H1 (cell line): ENCODE measurements around the gene SLC22A8. TPM values are rescaled to one million over a fixed set of nuclear protein-coding genes. Genes with fewer than 3 reads are reported as not detected.

ENCODE experiments used
- EZH2 ChIP-seq: fragments of 200-600 bp; sonication (generic); IDR thresholded peaks from 2 replicates; pipeline ENCODE4 v1.7.1; 2012; ENCODE audit warnings: low read depth, mild to moderate bottlenecking, moderate library complexity, low read length, inconsistent platforms; ENCODE audit not compliant: severe bottlenecking
- GTF2F1 ChIP-seq: IDR thresholded peaks from 2 replicates; pipeline ENCODE4 v1.6.1; 2012; ENCODE audit warnings: low read depth, low read length, improper control_type of control experiment, borderline replicate concordance
- SIX5 ChIP-seq: IDR thresholded peaks from 2 replicates; pipeline ENCODE4 v1.6.1; 2011; ENCODE audit warnings: mild to moderate bottlenecking, low read depth, low read length
- SUZ12 ChIP-seq: fragments of 200-600 bp; sonication (generic); IDR thresholded peaks from 2 replicates; pipeline ENCODE4 v1.6.1; 2012; ENCODE audit warnings: mild to moderate bottlenecking, inconsistent platforms, low read length, moderate library complexity, mixed read lengths
- YY1 ChIP-seq: IDR thresholded peaks from 2 replicates; pipeline ENCODE4 v1.6.1; 2011; ENCODE audit warnings: low read depth, mild to moderate bottlenecking, low read length
- polyA plus RNA-seq, 7 experiments: library from polyadenylated mRNA; depleted of rRNA in 3 of 7; stranded (reverse) in 5 of 7; unstranded in 2 of 7; fragments of >200 nt in 5 of 7; fragments of 200-250 nt in 2 of 7; gene quantifications; 1 replicate in 5 of 7; 2 replicates in 1 of 7; 4 replicates in 1 of 7; pipeline versions ENCODE4 v1.2.1 to v1.2.3, GENCODE V29; 2011 to 2013; ENCODE audit warnings: missing spikeins in 2 of 7, mixed read lengths in 2 of 7
- total RNA-seq: library from RNA; stranded (reverse); fragmentation: NEBNext Ultra II Directional; extraction: Animal tissue kit (Norgen Biotek cat#: 25700); gene quantifications from 2 replicates; pipeline ENCODE4 v1.2.1, GENCODE V29; 2021
- TF ChIP-seq, protein P1 (sequence below): fragments of 300-600 bp; sonication (generic); IDR thresholded peaks from 2 replicates; pipeline ENCODE4 v1.7.1; 2012; ENCODE audit warnings: low read length, moderate library complexity, mild to moderate bottlenecking, inconsistent platforms; ENCODE audit not compliant: insufficient replicate concordance
- TF ChIP-seq, protein P2 (sequence below): IDR thresholded peaks from 2 replicates; pipeline ENCODE4 v1.6.1; 2011; ENCODE audit warnings: low read length, improper control_type of control experiment

Gene SLC22A8
- total and polyA plus RNA-seq, 2 of the 8 experiments (the other 6 are each of a cell fraction or from before 2014, with no cell fraction given): not detected

DNA sequence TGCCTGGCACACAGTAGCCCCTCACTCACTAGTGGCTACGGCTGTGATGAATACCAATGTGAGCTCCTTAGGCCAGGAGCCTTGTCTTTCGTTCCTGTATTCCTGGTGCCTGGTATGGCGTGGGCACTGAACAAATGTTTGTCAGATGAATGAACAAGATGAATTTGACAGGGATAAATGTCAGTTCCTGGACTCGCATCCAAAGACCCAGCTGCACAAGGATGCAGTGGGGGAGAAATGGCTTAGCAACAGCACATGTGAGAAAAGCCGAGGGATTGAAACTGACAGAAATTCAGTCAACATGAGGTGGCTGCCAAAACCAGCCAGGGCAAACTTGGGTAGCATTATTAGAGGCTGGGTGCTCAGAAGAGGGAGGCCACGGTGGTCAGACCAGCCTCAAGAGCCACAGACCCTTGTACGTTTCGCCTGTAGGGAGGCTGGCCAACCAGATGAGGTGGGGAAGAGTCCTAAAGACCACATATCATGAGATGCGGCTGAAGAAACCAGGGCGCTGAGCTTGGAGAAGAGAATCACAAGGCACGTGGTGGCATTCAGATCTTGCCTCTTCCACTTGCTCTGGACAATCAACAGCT is 7.7 kb upstream of the SLC22A8 start (continued):
- TF ChIP-seq, protein P1, sequence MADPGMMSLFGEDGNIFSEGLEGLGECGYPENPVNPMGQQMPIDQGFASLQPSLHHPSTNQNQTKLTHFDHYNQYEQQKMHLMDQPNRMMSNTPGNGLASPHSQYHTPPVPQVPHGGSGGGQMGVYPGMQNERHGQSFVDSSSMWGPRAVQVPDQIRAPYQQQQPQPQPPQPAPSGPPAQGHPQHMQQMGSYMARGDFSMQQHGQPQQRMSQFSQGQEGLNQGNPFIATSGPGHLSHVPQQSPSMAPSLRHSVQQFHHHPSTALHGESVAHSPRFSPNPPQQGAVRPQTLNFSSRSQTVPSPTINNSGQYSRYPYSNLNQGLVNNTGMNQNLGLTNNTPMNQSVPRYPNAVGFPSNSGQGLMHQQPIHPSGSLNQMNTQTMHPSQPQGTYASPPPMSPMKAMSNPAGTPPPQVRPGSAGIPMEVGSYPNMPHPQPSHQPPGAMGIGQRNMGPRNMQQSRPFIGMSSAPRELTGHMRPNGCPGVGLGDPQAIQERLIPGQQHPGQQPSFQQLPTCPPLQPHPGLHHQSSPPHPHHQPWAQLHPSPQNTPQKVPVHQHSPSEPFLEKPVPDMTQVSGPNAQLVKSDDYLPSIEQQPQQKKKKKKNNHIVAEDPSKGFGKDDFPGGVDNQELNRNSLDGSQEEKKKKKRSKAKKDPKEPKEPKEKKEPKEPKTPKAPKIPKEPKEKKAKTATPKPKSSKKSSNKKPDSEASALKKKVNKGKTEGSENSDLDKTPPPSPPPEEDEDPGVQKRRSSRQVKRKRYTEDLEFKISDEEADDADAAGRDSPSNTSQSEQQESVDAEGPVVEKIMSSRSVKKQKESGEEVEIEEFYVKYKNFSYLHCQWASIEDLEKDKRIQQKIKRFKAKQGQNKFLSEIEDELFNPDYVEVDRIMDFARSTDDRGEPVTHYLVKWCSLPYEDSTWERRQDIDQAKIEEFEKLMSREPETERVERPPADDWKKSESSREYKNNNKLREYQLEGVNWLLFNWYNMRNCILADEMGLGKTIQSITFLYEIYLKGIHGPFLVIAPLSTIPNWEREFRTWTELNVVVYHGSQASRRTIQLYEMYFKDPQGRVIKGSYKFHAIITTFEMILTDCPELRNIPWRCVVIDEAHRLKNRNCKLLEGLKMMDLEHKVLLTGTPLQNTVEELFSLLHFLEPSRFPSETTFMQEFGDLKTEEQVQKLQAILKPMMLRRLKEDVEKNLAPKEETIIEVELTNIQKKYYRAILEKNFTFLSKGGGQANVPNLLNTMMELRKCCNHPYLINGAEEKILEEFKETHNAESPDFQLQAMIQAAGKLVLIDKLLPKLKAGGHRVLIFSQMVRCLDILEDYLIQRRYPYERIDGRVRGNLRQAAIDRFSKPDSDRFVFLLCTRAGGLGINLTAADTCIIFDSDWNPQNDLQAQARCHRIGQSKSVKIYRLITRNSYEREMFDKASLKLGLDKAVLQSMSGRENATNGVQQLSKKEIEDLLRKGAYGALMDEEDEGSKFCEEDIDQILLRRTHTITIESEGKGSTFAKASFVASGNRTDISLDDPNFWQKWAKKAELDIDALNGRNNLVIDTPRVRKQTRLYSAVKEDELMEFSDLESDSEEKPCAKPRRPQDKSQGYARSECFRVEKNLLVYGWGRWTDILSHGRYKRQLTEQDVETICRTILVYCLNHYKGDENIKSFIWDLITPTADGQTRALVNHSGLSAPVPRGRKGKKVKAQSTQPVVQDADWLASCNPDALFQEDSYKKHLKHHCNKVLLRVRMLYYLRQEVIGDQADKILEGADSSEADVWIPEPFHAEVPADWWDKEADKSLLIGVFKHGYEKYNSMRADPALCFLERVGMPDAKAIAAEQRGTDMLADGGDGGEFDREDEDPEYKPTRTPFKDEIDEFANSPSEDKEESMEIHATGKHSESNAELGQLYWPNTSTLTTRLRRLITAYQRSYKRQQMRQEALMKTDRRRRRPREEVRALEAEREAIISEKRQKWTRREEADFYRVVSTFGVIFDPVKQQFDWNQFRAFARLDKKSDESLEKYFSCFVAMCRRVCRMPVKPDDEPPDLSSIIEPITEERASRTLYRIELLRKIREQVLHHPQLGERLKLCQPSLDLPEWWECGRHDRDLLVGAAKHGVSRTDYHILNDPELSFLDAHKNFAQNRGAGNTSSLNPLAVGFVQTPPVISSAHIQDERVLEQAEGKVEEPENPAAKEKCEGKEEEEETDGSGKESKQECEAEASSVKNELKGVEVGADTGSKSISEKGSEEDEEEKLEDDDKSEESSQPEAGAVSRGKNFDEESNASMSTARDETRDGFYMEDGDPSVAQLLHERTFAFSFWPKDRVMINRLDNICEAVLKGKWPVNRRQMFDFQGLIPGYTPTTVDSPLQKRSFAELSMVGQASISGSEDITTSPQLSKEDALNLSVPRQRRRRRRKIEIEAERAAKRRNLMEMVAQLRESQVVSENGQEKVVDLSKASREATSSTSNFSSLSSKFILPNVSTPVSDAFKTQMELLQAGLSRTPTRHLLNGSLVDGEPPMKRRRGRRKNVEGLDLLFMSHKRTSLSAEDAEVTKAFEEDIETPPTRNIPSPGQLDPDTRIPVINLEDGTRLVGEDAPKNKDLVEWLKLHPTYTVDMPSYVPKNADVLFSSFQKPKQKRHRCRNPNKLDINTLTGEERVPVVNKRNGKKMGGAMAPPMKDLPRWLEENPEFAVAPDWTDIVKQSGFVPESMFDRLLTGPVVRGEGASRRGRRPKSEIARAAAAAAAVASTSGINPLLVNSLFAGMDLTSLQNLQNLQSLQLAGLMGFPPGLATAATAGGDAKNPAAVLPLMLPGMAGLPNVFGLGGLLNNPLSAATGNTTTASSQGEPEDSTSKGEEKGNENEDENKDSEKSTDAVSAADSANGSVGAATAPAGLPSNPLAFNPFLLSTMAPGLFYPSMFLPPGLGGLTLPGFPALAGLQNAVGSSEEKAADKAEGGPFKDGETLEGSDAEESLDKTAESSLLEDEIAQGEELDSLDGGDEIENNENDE: no peak
- no peak for TF ChIP-seq GTF2F1
- TF ChIP-seq SUZ12: no peak
- TF ChIP-seq YY1: no peak
- TF ChIP-seq SIX5: no peak
- TF ChIP-seq, protein P2, sequence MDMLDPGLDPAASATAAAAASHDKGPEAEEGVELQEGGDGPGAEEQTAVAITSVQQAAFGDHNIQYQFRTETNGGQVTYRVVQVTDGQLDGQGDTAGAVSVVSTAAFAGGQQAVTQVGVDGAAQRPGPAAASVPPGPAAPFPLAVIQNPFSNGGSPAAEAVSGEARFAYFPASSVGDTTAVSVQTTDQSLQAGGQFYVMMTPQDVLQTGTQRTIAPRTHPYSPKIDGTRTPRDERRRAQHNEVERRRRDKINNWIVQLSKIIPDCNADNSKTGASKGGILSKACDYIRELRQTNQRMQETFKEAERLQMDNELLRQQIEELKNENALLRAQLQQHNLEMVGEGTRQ: no peak
- no peak for TF ChIP-seq EZH2
